Anterior cingulate cortex (tissue), 58 donors: Measurements from ENCODE around the gene ADM2.

Experiments used
- DNase-seq, 58 donors: peaks; one replicate each; lab custom pipeline; 2025; lab: John Stamatoyannopoulos, UW

The ADM2 gene

GRCh38 chr22:50483106-50483505 lies 1.8 kb downstream of the ADM2 start:
- no peak for DNase-seq

GRCh38 chr22:50483556-50483955 lies 2.2 kb downstream of the ADM2 start:
- no peak for DNase-seq

GRCh38 chr22:50483977-50484853 lies 2.9 kb downstream of the ADM2 start:
- no peak for DNase-seq

- no peak for DNase-seq
Observed at GRCh38 chr22:50485221-50486131, 4.1 kb downstream of the ADM2 start.

GRCh38 chr22:50486561-50487289 lies 5.4 kb downstream of the ADM2 start, which contains the start of gene MIOX:
TSS of gene MIOX (plus strand) at chr22:50486859. CDS start at chr22:50486898, 39 bp downstream.
- DNase-seq: no peak

GRCh38 chr22:50487290-50488005 lies 6.1 kb downstream of the ADM2 start:
- no peak for DNase-seq

GRCh38 chr22:50488006-50488677 lies 6.8 kb downstream of the ADM2 start:
- DNase-seq: no peak

GRCh38 chr22:50488886-50489285 lies 7.5 kb downstream of the ADM2 start:
- no peak for DNase-seq

- DNase-seq: no peak
Observed at GRCh38 chr22:50489363-50490243, 8.3 kb downstream of the ADM2 start.

GRCh38 chr22:50490531-50491308 lies 9.4 kb downstream of the ADM2 start:
- DNase-seq: no peak

GRCh38 chr22:50497093-50497492 lies 15.8 kb downstream of the ADM2 start:
- DNase-seq: no peak

GRCh38 chr22:50498322-50498890 lies 17.1 kb downstream of the ADM2 start:
- DNase-seq: peak in 35 of 58 donors; percentile 5 to 61 (median 33)

GRCh38 chr22:50500452-50500851 lies 19.1 kb downstream of the ADM2 start:
- no peak for DNase-seq

- DNase-seq: no peak
Observed at GRCh38 chr22:50502096-50502495, 20.8 kb downstream of the ADM2 start.

GRCh38 chr22:50502628-50503474 lies 21.5 kb downstream of the ADM2 start:
- no peak for DNase-seq

GRCh38 chr22:50503475-50504145 lies 22.3 kb downstream of the ADM2 start:
- DNase-seq: no peak
